Spleen (tissue), 7 donors: ENCODE data around the gene PMVK.

Experiments used
- POLR2A ChIP-seq, 3 donors: fragments of 450-650 bp; IDR thresholded peaks; one replicate each; pipeline ENCODE4 v1.5.1; 2017; ENCODE audit warnings: antibody characterized with exemption in 3 of 3, mild to moderate bottlenecking in 1 of 3
- TF ChIP-seq, protein P1 (sequence below), 11 experiments: fragments of 200-600 bp in 7 of 11; fragments of 450-650 bp in 4 of 11; sonication (generic) in 4 of 11; IDR thresholded peaks in 8 of 11; conservative IDR thresholded peaks in 3 of 11; 1 replicate in 7 of 11; 2 replicates in 4 of 11; pipeline versions ENCODE4 v1.4.0 to v1.8.0; 2016 to 2021; ENCODE audit warnings: antibody characterized with exemption in 11 of 11, inconsistent platforms in 4 of 11, mild to moderate bottlenecking in 1 of 11
- donor health status: DM: no; HTN: no; CAD: no; lungs with moderate emphysema.
- donor health status: DM: no; HTN: no; CAD: no.
- donor health status: DM: no; HTN: no; CAD: no.

GRCh38 chr1:154901591-154901990 lies 34.9 kb downstream of the PMVK start:
- TF ChIP-seq, protein P1, sequence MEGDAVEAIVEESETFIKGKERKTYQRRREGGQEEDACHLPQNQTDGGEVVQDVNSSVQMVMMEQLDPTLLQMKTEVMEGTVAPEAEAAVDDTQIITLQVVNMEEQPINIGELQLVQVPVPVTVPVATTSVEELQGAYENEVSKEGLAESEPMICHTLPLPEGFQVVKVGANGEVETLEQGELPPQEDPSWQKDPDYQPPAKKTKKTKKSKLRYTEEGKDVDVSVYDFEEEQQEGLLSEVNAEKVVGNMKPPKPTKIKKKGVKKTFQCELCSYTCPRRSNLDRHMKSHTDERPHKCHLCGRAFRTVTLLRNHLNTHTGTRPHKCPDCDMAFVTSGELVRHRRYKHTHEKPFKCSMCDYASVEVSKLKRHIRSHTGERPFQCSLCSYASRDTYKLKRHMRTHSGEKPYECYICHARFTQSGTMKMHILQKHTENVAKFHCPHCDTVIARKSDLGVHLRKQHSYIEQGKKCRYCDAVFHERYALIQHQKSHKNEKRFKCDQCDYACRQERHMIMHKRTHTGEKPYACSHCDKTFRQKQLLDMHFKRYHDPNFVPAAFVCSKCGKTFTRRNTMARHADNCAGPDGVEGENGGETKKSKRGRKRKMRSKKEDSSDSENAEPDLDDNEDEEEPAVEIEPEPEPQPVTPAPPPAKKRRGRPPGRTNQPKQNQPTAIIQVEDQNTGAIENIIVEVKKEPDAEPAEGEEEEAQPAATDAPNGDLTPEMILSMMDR (IDR thresholded peaks at IDR 0.05 in 8 of 11, conservative IDR thresholded peaks at IDR 0.05 in 3 of 11), result no peak
- TF ChIP-seq POLR2A (IDR thresholded peaks at IDR 0.05), result no peak
